ENCODE data around the gene TKTL1.

TKTL1 gene

GRCh38 chrX:154365997-154366665, 70.5 kb downstream of the TKTL1 start:
- H3K4me1 ChIP-seq (ENCODE audit: control insufficient read depth, low read length), result peaks cover 16% of the 10 kb centered on the region

GRCh38 chrX:154366666-154367055, 71.1 kb downstream of the TKTL1 start:
- H3K79me2 ChIP-seq (ENCODE audit: control insufficient read depth, low read length), result peaks cover 30% of the 10 kb centered on the region
- no peak overlapping the region for H3K27ac ChIP-seq (ENCODE audit: low read depth, low read length)
- H3F3A ChIP-seq (ENCODE audit: control insufficient read depth, insufficient read depth), result no peaks in the 10 kb centered on the region
- H3K4me2 ChIP-seq (ENCODE audit: low read length), result no peak overlapping the region
- no peaks in the 10 kb centered on the region for H3K9me2 ChIP-seq (replicated peaks; ENCODE audit: control insufficient read depth, low read length)
- H3K4me3 ChIP-seq (ENCODE audit: low read length), result no peak overlapping the region
- H3K4me1 ChIP-seq (ENCODE audit: control insufficient read depth, low read length), result peaks cover 18% of the 10 kb centered on the region
- H3K9me3 ChIP-seq (ENCODE audit: control insufficient read depth, insufficient read depth, low read length), result no peaks in the 10 kb centered on the region
- H3K36me3 ChIP-seq (ENCODE audit: control insufficient read depth, low read length), result peaks cover 11% of the 10 kb centered on the region
- no peak for TF ChIP-seq EZH2phosphoT487 (IDR thresholded peaks at IDR 0.05; ENCODE audit: borderline replicate concordance, low read length)
- TF ChIP-seq CTCF (IDR thresholded peaks at IDR 0.05; ENCODE audit: low read depth, low read length, poor library complexity, severe bottlenecking), result no peak
- H4K20me1 ChIP-seq (ENCODE audit: control insufficient read depth, insufficient read depth, low read depth, low read length), result no peaks in the 10 kb centered on the region
- no peaks in the 10 kb centered on the region for H3K27me3 ChIP-seq (ENCODE audit: control insufficient read depth, low read length)

More at GRCh38 chrX:154365997-154366665, 70.5 kb downstream of the TKTL1 start:
- TF ChIP-seq EZH2phosphoT487 (IDR thresholded peaks at IDR 0.05; ENCODE audit: borderline replicate concordance, low read length), result no peak
- no peak for TF ChIP-seq CTCF (IDR thresholded peaks at IDR 0.05; ENCODE audit: low read depth, low read length, poor library complexity, severe bottlenecking)
- no peak overlapping the region for H3K4me3 ChIP-seq (ENCODE audit: low read length)
- peaks cover 17% of the 10 kb centered on the region for H3K36me3 ChIP-seq (ENCODE audit: control insufficient read depth, low read length)
- no peaks in the 10 kb centered on the region for H3K9me2 ChIP-seq (replicated peaks; ENCODE audit: control insufficient read depth, low read length)
- H3K4me2 ChIP-seq (ENCODE audit: low read length), result no peak overlapping the region
- no peak overlapping the region for H3K27ac ChIP-seq (ENCODE audit: low read depth, low read length)
- no peaks in the 10 kb centered on the region for H3K27me3 ChIP-seq (ENCODE audit: control insufficient read depth, low read length)
- no peaks in the 10 kb centered on the region for H3K9me3 ChIP-seq (ENCODE audit: control insufficient read depth, insufficient read depth, low read length)
- H3F3A ChIP-seq (ENCODE audit: control insufficient read depth, insufficient read depth), result no peaks in the 10 kb centered on the region
- no peaks in the 10 kb centered on the region for H4K20me1 ChIP-seq (ENCODE audit: control insufficient read depth, insufficient read depth, low read depth, low read length)
- H3K79me2 ChIP-seq (ENCODE audit: control insufficient read depth, low read length), result peaks cover 30% of the 10 kb centered on the region

GRCh38 chrX:154367474-154368308, 72.1 kb downstream of the TKTL1 start:
- peaks cover 30% of the 10 kb centered on the region for H3K79me2 ChIP-seq (ENCODE audit: control insufficient read depth, low read length)
- H3K36me3 ChIP-seq (ENCODE audit: control insufficient read depth, low read length), result peaks cover 9% of the 10 kb centered on the region
- peaks cover 28% of the 10 kb centered on the region for H3K4me1 ChIP-seq (ENCODE audit: control insufficient read depth, low read length)
- peaks cover 8% of the 10 kb centered on the region; the same call in 1 of the 2 replicates for H3K27me3 ChIP-seq (ENCODE audit: control insufficient read depth, low read length)
- no peaks in the 10 kb centered on the region for H4K20me1 ChIP-seq (ENCODE audit: control insufficient read depth, insufficient read depth, low read depth, low read length)
- TF ChIP-seq EZH2phosphoT487 (IDR thresholded peaks at IDR 0.05; ENCODE audit: borderline replicate concordance, low read length) (no peak), CTCF (IDR thresholded peaks at IDR 0.05; ENCODE audit: low read depth, low read length, poor library complexity, severe bottlenecking) (no peak)
- H3K9me2 ChIP-seq (replicated peaks; ENCODE audit: control insufficient read depth, low read length), result no peaks in the 10 kb centered on the region
- H3K27ac ChIP-seq (ENCODE audit: low read depth, low read length), result no peak overlapping the region
- no peak overlapping the region for H3K4me3 ChIP-seq (ENCODE audit: low read length)
- no peaks in the 10 kb centered on the region for H3F3A ChIP-seq (ENCODE audit: control insufficient read depth, insufficient read depth)
- H3K4me2 ChIP-seq (ENCODE audit: low read length), result no peak overlapping the region
- no peaks in the 10 kb centered on the region for H3K9me3 ChIP-seq (ENCODE audit: control insufficient read depth, insufficient read depth, low read length)

All from DOHH2 (cell line).